ENCODE results near the gene LIG1.
"Not testable (repeated sequence)": the region's sequence is repeated elsewhere in the genome, so short reads cannot be mapped to it uniquely, and the experiment has no call there.

The LIG1 gene

DNA sequence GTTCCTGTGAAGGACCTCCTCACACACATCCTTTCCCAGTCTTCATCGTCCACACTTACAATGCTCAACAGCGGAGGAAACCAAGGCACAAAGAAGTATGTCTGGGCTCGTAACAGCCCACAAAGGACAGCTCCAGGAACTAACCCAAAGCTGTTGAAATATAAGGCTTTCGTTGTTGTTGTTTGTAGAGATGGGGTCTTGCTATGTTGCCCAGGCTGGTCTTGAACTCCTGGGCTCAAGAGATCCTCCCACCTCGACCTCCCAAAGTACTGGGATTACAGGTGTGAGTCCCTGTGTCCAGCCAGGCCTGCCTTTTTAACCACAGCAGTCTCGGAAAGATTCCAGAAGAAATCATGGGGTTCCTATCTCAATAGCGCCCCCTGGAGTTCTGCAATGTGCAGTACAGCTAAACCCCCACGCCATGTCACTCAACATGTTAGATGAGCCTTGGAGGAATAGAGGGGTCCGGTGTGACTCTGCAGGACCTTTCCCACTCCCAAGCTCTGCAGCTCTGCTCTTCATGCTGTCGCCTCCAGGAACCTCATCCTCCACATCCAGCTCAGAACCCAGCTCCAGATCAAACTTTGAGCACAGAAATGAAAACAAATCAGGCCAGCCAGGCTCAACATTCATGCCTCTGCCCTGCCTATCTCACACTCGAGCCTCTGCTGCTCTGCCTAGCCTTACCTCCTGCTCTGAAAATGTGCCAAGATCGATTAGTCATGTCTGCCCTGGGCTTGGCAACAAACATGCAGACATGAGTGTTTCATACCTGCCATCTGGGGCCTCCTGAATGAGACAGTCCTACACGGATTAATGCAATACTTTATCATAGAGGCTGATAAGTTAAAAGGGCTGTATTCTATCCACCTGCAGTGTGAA, 67.0 kb downstream of the LIG1 start:
- Histone ChIP-seq H3K27ac (no peak overlapping the region), H3K9ac (no peak overlapping the region), H3K36me3 (ENCODE audit: insufficient read depth) (no peaks in the 10 kb centered on the region), H3K27me3 (ENCODE audit: insufficient read depth, low read depth) (peaks cover 2% of the 10 kb centered on the region; the same call in 1 of the 2 replicates), H3K4me2 (no peak overlapping the region), H2AFZ (ENCODE audit: low read depth) (no peak overlapping the region), H4K20me1 (ENCODE audit: insufficient read depth) (no peaks in the 10 kb centered on the region), H3K4me1 (ENCODE audit: low read depth, poor library complexity, severe bottlenecking) (peaks cover 10% of the 10 kb centered on the region), H3K79me2 (ENCODE audit: insufficient read depth, low read depth) (no peaks in the 10 kb centered on the region), H3K4me3 (IDR thresholded peaks at IDR 0.05; ENCODE audit: insufficient read depth, low read depth, low read length) (no peak overlapping the region)
- TF ChIP-seq, protein P1, sequence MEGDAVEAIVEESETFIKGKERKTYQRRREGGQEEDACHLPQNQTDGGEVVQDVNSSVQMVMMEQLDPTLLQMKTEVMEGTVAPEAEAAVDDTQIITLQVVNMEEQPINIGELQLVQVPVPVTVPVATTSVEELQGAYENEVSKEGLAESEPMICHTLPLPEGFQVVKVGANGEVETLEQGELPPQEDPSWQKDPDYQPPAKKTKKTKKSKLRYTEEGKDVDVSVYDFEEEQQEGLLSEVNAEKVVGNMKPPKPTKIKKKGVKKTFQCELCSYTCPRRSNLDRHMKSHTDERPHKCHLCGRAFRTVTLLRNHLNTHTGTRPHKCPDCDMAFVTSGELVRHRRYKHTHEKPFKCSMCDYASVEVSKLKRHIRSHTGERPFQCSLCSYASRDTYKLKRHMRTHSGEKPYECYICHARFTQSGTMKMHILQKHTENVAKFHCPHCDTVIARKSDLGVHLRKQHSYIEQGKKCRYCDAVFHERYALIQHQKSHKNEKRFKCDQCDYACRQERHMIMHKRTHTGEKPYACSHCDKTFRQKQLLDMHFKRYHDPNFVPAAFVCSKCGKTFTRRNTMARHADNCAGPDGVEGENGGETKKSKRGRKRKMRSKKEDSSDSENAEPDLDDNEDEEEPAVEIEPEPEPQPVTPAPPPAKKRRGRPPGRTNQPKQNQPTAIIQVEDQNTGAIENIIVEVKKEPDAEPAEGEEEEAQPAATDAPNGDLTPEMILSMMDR (conservative IDR thresholded peaks at IDR 0.05; ENCODE audit: low read depth, low read length) = peak; percentile 68

DNA sequence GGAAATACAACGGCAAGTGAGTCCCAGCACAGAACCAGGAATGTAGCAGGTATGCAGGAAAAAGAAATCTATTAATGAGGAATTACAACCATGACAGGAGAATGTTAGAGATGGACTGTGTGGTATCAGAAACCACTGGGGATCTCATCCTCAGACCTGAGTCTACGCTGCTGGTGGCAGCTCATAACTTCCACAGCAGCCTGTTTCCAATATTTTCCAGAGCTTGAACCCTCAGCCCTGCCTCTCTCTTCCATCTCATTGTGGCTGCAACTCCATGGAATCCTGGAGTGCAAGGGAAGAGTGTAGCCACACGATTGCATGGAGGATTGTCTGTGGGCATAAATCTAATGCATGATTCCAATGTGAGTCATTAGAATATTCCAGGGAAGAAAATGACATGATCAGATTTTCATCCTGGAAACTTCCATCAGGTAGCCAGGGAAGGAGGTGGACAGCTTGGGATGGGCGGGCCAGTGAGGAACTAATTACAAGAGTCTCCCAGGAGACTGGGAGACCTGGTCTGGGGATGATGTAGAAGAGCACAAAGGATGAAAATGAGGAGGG, 74.5 kb downstream of the LIG1 start:
- H3K9ac ChIP-seq = no peak overlapping the region
- no peak overlapping the region for H3K4me3 ChIP-seq (IDR thresholded peaks at IDR 0.05; ENCODE audit: insufficient read depth, low read depth, low read length)
- no peaks in the 10 kb centered on the region for H4K20me1 ChIP-seq (ENCODE audit: insufficient read depth)
- H3K27me3 ChIP-seq (ENCODE audit: insufficient read depth, low read depth) = peaks cover 6% of the 10 kb centered on the region; the same call in 1 of the 2 replicates
- TF ChIP-seq, protein P1 (conservative IDR thresholded peaks at IDR 0.05; ENCODE audit: low read depth, low read length) = no peak
- H3K4me2 ChIP-seq = no peak overlapping the region
- H3K79me2 ChIP-seq (ENCODE audit: insufficient read depth, low read depth) = no peaks in the 10 kb centered on the region
- no peak overlapping the region for H3K27ac ChIP-seq
- no peaks in the 10 kb centered on the region for H3K4me1 ChIP-seq (ENCODE audit: low read depth, poor library complexity, severe bottlenecking)
- H3K36me3 ChIP-seq (ENCODE audit: insufficient read depth) = no peaks in the 10 kb centered on the region
- no peak overlapping the region for H2AFZ ChIP-seq (ENCODE audit: low read depth)

DNA sequence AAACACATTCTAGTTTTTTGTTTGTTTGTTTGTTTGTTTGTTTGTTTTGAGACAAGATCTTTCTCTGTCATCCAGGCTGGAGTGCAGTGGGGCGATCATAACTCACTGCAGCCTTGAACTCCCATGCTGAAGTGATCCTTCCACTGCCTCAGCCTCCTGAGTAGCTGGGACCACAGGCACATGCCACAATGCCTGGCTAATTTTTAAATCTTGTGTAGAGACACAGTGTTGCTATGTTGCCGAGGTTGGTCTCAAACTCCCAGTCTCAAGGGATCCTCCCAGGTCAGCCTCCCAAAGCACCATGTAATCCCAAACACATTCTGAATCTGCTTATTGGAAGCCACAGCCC, 75.3 kb downstream of the LIG1 start:
- Histone ChIP-seq H2AFZ (ENCODE audit: low read depth) (no peak overlapping the region), H3K4me2 (no peak overlapping the region), H4K20me1 (ENCODE audit: insufficient read depth) (no peaks in the 10 kb centered on the region), H3K27ac (no peak overlapping the region), H3K4me3 (IDR thresholded peaks at IDR 0.05; ENCODE audit: insufficient read depth, low read depth, low read length) (no peak overlapping the region), H3K36me3 (ENCODE audit: insufficient read depth) (no peaks in the 10 kb centered on the region), H3K27me3 (ENCODE audit: insufficient read depth, low read depth) (peaks cover 9% of the 10 kb centered on the region), H3K79me2 (ENCODE audit: insufficient read depth, low read depth) (no peaks in the 10 kb centered on the region), H3K4me1 (ENCODE audit: low read depth, poor library complexity, severe bottlenecking) (no peaks in the 10 kb centered on the region), H3K9ac (no peak overlapping the region)
- TF ChIP-seq, protein P1 (conservative IDR thresholded peaks at IDR 0.05; ENCODE audit: low read depth, low read length) = no peak

DNA sequence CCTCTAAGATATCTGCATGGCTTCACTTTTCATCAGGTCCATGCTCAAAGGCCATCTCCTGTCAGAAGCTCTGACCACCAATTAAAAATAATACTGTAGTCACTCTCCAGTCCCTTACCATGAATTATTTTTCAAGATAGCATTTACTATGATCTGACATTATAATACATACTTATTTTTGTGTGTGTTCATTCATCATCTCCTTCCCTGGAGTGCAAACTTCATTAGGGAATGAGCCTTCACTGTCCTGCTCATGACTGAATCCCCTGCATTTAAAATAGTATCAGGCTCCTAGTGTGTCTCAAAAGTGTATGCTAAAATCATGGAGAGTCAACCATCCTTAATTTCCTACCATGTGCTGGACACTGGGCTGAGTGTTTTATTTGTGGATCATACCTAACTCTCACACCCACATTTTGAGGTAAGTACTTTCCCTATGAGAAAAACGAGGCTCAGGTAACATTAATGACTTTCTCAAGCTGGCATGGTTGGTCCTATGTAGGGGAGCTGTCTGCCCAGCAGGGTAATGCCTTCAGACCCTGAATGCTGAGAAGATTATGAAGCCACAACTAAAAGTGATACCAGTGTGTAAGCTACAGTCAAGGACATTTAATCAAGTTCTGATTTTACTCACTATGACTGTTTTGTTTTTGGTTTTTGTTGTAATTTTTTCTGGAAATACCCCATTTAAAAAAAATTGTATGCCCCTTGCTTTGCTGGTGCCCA, 75.9 kb downstream of the LIG1 start:
- no peak overlapping the region for H3K9ac ChIP-seq
- H3K79me2 ChIP-seq (ENCODE audit: insufficient read depth, low read depth) = no peaks in the 10 kb centered on the region
- no peak overlapping the region for H3K4me3 ChIP-seq (IDR thresholded peaks at IDR 0.05; ENCODE audit: insufficient read depth, low read depth, low read length)
- H3K27me3 ChIP-seq (ENCODE audit: insufficient read depth, low read depth) = peaks cover 9% of the 10 kb centered on the region
- H4K20me1 ChIP-seq (ENCODE audit: insufficient read depth) = no peaks in the 10 kb centered on the region
- H3K4me2 ChIP-seq = no peak overlapping the region
- H2AFZ ChIP-seq (ENCODE audit: low read depth) = no peak overlapping the region
- H3K27ac ChIP-seq = no peak overlapping the region
- TF ChIP-seq, protein P1 (conservative IDR thresholded peaks at IDR 0.05; ENCODE audit: low read depth, low read length) = no peak
- no peaks in the 10 kb centered on the region for H3K4me1 ChIP-seq (ENCODE audit: low read depth, poor library complexity, severe bottlenecking)
- no peaks in the 10 kb centered on the region for H3K36me3 ChIP-seq (ENCODE audit: insufficient read depth)

DNA sequence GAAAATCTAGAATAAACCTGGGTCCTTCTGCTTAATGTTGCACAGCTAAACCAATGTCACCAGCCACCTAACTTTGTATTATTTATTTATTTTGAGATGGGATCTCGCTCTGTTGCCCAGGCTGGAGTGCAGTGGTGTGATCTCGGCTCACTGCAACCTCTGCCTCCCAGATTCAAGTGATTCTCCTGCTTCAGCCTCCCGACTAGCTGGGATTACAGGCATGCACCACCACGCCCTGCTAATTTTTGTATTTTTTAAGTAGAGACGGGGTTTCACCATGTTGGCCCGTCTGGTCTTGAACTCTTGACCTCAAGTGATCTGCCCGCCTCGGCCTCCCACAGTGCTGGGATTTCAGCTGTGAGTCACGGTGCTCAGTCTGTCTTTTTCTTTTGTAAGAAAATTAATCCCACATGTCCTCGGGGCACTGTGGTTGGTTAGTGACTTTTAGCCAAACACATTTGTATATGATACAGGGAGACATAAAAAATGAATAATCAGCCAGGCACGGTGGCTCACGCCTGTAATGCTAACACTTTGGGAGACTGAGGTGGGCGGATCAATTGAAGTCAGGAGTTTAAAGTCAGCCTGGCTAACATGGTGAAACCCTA, 78.9 kb downstream of the LIG1 start:
- H3K4me2 ChIP-seq; H3K27ac ChIP-seq; H3K79me2 ChIP-seq (ENCODE audit: insufficient read depth, low read depth); H3K36me3 ChIP-seq (ENCODE audit: insufficient read depth); H4K20me1 ChIP-seq (ENCODE audit: insufficient read depth); H3K4me3 ChIP-seq (IDR thresholded peaks at IDR 0.05; ENCODE audit: insufficient read depth, low read depth, low read length); H3K4me1 ChIP-seq (ENCODE audit: low read depth, poor library complexity, severe bottlenecking); H3K27me3 ChIP-seq (ENCODE audit: insufficient read depth, low read depth); H2AFZ ChIP-seq (ENCODE audit: low read depth); H3K9ac ChIP-seq: not testable (repeated sequence)
